ENCODE measurements around the gene OASL.

The OASL gene

DNA sequence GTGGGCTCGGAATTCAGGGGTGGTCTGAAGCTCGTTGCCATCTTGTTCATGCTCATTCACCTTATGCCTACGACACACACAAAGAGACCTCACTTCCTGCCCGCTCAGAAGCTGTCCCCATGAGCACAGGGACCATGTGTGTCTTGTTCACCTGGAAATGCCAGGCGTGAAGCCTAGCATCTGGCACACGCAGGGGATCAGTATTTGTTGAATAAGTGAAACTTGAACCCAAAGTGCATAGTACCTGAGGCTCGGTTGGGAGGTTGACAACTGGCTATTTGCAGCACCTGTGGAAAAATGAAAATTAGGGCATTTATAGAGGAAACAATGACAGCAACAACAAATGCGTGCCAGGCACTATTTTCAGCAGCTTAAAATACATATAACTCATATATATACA, 28.2 kb downstream of the OASL start:
- no peak for DNase-seq

DNA sequence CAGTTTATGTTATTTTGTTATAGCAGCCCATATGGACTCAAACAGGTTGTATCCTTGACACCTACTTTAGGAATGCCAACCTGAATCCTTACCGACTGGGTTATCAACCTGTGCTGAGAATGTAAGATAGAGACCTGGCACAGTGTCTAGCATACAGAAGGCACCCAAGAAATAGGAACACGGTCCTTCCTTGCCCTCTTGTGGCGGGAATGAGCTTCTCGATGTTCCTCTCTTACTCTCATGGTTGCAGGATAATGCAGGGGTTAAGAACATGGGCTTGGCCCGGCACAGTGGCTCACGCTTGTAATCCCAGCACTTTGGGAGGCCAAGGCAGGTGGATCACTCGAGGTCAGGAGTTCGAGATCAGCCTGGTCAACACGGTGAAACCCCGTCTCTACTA, 29.3 kb downstream of the OASL start:
- DNase-seq = no peak

DNA sequence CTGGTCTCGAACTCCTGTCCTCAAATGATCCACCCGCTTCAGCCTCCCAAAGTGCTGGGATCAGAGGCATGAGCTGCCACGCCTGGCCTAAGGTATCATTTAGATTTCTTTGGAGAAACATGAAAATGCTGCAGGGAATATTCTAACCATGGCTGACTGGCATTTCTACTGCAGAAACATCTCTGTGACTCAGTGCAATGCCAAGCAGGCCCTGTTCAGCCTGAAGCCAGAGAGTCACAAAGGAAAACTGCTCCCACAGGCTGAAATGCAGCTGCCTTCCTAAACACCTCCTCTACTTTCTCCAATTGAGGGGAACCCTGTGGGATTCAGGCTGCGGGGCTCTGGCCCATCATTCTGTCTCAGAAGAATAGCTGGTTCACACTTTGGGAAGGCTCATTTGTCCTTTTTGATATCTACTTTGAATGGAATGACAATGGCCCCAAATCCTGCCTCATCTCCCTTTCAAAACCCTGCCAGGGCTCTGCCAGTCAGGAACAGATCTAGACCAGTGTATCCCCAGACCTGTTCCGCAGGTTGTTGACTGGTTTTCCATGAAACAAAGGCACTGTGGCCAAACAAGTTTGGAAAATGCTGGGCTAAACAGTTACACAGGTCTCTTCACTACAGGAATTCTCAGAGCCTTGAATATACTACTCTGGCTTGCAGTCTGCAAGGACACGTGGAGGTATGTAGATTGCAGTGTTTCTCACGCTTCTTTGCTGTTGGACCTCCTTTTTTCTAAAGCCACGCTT, 30.5 kb downstream of the OASL start:
- no peak for DNase-seq

DNA sequence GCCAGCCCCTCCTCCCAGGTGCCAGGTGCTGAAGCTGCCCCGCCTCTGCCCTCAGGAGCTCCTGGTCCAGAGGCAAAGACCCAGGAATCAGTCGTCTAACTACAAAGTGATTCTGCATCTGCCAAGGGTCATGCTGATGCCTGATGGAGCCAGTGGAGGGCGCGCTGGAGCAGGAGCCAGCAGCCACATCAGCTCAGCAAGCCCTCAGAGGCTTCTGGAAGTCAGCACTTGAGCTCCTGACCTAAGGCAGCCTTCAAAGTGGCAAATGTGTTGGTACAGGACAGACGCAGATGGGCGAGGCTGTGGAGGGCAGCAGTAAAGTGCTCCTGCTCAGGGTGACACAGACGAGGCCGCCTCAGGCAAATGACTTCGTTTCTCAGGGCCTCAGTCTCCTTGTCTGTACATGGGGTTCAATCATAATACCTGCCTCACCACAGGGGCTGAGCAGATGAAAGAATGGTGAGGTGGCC, 33.7 kb downstream of the OASL start:
- DNase-seq = no peak

DNA sequence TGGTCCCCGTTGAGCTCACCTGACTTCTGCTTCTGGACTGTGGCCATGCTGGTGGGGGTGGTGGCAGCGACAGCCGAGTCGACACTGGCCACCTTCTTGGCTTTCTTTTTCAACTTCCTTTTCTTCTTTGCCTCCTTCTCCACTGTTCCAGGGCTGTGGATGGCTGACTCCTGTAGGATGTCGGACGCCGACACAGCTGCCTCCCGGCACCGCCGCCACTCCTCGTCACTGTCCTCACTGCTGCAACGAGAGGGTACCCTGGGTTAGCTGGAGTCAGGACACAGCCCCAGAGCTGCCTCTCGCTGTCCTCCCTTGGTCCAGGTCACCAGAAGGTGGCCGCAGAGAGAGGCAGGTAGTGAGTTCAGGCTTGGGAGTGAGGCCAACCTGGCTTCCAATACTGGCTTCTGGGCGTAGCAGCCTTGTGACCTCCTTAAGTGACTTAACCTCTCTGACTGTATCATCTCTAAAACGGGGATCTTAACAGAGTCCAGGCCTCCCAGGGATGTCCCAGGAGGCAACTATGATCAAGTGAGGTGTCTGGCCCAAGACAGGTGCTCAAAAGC, 34.7 kb downstream of the OASL start:
- DNase-seq = no peak

DNA sequence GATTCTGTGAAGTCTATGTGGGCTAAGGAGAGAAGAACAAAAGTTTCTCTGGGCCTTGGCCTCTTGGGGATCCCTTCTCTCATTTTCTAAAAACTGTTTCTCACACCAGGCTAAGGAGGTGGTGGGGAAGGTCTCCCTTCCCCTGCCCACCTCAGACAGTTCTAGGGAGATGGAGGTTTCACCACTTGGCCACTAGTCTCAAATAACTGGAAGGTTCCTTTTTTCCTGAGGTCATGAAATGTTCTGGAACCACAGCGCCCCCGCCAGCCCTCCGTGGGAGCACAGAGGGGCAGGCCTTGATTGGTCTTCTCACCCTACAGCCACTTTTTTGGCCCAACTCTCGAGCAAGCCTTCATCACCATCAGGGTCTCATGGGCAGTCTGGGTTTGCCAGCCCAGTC, 35.4 kb downstream of the OASL start:
- DNase-seq = no peak

DNA sequence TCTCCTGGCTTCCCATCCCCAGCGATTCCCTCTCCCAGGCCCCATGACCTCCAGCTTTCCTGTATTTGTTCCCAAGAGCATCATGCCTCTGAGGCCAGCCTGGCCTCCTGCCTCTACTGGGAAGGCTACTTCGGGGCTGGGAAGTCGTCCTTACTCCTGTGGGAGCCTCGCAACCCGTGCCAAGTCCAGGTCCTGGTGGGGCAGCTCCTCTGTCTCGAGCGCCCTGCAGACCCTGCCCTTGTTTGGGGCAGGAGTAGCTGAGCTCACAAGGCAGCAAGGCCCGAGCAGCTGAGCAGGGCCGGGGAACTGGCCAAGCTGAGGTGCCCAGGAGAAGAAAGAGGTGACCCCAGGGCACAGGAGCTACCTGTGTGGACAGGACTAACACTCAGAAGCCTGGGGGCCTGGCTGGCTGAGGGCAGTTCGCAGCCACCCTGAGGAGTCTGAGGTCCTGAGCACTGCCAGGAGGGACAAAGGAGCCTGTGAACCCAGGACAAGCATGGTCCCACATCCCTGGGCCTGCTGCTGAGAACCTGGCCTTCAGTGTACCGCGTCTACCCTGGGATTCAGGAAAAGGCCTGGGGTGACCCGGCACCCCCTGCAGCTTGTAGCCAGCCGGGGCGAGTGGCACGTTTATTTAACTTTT, 37.1 kb downstream of the OASL start:
- DNase-seq = no peak

DNA sequence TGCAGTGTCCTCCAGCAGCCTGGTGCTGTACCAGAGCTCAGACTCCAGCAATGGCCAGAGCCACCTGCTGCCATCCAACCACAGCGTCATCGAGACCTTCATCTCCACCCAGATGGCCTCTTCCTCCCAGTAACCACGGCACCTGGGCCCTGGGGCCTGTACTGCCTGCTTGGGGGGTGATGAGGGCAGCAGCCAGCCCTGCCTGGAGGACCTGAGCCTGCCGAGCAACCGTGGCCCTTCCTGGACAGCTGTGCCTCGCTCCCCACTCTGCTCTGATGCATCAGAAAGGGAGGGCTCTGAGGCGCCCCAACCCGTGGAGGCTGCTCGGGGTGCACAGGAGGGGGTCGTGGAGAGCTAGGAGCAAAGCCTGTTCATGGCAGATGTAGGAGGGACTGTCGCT, 38.0 kb downstream of the OASL start:
- DNase-seq = no peak

DNA sequence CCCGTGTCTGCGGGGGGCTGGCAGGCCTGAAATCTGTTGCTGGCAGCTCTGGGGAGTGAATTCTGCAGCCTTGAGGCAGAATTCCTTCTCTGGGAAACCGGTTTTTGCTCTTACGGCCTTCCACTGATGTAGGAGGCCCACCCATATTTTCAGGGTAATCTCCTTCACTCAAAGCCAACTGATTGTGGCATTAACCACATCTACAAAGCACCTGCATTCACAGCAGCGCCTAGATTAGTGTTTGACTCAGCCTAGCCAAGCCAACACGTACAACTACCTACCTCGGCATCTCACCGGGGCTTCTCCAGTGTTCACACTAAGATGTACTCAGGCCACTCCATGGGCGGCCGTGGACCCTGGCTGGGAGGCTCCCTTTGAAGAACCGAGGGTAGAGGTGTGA, 38.5 kb downstream of the OASL start:
- no peak for DNase-seq

DNA sequence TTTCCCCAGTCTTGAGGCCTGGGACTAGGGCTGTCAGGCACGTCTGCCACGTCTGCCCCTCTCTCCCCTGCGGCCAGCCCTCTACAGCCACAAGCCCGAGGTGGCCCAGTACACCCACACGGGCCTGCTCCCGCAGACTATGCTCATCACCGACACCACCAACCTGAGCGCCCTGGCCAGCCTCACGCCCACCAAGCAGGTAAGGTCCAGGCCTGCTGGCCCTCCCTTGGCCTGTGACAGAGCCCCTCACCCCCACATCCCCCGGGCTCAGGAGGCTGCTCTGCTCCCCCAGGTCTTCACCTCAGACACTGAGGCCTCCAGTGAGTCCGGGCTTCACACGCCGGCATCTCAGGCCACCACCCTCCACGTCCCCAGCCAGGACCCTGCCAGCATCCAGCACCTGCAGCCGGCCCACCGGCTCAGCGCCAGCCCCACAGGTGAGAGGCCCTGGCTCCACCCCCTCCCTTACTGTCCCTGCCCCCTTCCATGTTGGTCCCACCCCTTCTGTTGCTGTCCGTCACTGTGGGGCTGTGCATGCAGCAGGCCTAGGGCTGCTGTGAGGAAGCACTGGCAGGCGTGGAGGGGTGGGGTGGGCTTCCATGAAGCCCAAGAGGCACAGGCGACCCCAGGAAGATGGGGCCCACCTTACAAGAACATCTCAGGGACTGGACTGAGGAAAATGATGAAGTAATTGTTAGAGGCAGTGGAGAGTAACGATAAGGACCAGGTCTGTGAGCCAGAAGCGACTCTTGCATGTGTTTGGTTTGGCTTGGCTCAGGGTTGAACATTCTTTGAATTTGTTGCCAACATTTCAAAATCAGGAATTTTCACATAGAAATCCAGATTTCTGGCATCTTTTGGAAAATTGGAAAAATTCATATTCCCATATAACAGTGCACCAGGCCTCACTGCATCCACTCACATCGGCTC, 39.6 kb downstream of the OASL start:
- DNase-seq = no peak

DNA sequence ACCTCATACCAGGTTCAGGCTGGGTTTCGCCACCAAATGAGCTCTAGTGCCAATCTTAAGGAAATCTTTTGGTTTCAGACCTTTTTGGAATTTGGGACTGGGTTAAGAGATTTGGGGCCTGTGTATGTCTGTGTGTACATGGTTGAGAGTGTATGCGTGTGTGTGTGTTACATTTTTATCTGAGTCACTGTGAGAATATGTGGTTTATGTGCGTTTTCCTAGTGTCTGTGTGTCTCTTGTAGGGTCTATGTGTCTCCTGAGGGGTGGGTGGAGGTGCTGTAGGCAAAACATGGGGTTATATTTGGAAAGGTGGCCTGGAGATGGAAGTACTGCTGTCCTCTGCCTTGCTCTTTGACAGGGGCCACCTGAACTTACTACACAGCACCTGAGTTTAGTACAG, 40.6 kb downstream of the OASL start:
- DNase-seq = no peak

DNA sequence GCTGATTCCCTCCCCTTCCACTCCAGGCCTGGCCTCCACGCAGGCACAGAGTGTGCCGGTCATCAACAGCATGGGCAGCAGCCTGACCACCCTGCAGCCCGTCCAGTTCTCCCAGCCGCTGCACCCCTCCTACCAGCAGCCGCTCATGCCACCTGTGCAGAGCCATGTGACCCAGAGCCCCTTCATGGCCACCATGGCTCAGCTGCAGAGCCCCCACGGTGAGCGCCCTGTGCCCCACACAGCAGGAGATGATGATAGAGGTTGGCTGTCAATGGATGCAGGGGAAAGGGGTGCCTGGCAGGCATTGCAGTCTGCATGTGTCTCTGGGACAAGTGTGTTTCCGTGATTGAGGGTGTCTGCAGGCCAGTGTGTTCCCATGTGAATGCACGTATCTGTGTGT, 41.6 kb downstream of the OASL start:
- no peak for DNase-seq

DNA sequence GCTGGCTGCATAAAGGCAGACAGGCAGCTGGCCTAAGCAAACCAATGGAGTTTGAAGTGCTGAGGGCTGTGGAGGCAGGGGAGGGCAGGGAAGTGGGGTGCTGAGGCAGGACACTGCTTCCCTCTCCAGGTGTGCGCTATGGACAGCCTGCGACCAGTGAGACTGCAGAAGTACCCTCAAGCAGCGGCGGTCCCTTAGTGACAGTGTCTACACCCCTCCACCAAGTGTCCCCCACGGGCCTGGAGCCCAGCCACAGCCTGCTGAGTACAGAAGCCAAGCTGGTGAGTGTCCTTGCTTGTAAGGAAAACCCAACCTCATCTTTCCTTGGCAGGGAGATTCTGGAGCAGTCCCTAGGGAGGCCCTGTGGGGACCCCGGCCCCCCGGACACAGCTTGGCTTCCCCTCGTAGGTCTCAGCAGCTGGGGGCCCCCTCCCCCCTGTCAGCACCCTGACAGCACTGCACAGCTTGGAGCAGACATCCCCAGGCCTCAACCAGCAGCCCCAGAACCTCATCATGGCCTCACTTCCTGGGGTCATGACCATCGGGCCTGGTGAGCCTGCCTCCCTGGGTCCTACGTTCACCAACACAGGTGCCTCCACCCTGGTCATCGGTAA, 42.8 kb downstream of the OASL start:
- no peak for DNase-seq

DNA sequence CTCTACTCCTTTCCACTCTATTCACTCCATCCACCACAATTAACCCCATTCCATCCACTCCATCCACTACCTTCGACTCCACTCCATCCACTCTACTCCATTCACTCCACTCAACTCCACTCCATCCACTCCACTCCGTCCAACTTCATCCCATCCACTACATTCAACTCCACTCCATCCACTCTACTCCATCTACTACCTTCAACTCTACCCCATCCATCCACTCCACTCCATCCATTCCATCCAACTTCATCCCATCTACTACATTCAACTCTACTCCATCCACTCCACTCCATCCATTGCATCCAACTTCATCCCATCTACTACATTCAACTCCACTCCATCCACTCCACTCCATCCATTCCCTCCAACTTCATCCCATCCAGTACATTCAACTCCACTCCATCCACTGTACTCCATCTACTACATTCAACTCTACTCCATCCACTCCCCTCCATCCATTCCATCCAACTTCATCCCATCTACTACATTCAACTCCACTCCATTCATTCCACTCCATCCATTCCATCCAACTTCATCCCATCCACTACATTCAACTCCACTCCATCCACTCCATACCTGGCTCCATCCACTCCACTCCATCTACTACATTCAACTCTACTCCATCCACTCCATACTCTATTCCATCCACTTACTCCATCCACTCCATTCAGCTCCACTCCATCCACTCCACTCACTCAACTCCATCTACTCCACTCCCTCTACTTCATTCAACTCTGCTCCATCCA, 44.3 kb downstream of the OASL start:
- DNase-seq = no peak

DNA sequence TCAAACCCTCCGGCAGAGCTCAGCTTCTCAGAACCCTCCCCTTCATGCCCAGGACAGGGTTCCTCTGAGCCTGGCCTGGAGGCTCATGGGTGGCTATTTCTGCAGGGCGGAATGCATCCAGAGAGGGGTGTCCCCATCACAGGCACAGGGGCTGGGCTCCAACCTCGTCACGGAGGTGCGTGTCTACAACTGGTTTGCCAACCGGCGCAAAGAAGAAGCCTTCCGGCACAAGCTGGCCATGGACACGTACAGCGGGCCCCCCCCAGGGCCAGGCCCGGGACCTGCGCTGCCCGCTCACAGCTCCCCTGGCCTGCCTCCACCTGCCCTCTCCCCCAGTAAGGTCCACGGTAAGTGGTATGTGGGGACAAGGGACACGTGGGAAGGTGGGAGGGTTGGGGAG, 45.0 kb downstream of the OASL start:
- DNase-seq = no peak

DNA sequence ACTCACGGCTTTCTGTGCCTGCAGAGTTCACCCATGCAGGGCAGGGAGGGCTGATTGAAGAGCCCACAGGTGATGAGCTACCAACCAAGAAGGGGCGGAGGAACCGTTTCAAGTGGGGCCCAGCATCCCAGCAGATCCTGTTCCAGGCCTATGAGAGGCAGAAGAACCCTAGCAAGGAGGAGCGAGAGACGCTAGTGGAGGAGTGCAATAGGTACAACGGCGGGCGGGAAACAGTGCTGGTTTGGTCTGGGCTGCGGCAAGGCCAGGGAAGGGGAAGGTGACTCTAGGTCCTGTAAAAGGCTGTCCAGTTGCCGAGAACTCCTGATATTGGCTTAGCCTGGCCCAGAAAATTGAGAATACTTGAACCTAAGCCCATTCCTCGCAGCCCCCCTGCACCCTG, 45.5 kb downstream of the OASL start:
- no peak for DNase-seq

DNA sequence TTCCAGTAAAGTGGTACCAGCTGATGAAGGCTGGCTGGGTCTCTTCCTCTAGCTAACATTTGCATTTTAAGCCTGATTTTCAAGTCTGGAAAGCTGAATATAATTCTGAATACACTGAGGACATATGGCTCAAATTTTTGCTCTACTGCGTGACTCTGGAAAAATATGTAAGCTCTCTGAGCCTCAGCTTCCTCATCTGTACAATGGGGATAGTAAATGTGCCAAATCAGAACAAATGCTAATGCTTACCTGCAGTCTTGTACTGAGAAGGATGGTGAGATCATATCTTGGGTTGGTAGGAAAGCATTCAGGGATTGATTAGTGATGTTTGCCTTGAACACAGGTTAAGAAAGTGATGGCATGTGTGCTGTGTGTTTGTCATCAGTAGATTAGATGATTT, 46.1 kb downstream of the OASL start:
- no peak for DNase-seq

DNA sequence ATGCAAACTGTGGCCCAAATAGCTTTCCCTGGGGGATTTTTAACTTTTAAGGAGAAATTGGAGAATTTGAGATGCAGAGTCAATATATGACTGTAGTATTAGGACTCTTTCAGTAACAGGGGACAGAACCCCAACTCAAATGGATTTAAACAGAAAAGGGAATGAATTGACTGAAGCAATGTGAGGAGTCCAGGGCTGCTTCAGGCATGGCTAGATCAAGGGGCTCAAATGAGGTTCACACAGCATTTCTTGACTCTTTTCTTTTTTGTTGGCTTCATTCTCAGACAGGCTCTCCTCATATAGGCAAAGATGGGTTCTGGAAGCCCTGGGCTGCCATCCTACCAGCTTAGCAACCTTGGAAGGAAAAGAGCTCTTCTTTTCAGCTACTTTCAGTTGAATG, 47.1 kb downstream of the OASL start:
- DNase-seq = no peak

DNA sequence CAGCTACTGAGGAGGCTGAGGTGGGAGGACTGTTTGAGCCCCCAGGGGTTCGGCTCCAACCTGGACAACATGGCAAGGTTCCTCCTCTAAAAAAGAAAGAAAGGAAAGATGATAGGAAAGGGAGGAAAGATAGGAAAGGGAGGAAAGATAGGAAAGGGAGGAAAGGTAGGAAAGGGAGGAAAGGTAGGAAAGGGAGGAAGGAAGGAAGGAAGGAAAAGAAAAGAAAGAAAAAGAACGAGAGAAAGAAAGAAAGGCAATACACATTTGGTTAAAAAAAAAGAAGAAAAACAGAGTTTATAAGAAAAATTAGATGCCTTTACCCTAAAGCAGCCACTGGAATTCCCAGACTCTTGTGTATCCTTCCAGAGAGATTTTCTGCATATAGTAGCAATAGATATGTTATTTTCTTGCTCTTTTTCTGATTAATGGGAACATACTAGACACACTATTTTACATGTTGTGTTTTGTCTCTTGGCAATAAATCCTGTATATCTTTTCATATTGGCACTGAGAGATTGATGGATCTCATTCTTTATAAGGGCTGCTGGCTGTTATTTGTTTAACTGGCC, 48.5 kb downstream of the OASL start:
- DNase-seq = no peak

DNA sequence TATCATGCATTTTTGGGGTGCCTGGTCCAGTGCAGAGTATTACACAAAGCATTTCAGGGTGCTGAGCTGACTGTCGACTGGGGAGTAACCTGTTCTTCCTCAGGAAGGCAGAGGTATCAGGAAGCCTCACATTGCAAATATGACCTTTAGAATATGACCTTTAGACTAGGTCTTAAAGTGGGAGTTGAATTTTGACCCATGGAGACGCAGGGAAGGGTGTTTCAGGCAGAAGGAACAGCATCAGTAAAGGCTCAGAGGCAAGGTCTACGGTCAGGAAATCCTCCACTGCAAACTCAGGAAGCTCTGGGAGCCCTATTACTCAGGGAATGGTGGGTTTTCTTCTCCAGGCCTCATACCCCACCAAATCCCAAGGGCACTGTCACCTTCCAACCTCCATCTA, 49.4 kb downstream of the OASL start:
- DNase-seq = no peak

DNA sequence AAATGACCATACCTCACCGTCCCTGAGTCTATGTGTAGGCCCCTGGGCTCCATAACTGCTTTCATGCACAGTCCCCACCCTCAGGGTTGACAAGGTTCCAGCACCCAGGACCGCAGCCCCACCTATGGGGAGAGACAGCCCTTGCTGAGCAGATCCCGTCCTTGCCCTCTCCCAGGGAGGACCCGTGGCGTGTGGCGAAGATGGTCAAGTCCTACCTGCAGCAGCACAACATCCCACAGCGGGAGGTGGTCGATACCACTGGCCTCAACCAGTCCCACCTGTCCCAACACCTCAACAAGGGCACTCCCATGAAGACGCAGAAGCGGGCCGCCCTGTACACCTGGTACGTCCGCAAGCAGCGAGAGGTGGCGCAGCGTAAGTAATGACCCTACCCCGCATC, 50.4 kb downstream of the OASL start:
- DNase-seq = no peak

DNA sequence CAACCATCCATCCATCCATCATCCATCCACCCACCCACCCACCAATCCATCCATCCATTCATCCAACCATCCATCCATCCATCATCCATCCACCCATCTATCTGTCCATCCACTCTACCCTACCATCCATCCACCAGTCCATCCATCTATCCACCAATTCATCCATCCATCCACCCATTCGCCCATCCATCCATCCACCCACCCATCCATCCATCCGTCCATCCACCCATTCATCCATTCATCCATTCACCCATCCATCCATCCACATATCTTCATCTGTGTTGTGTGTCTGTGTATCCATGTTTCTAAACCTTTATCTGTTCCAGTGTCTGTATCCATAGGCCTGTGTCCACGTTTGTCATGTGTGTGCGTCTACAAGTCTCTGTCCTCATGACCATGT, 50.8 kb downstream of the OASL start:
- DNase-seq = no peak

Data from amniotic stem cell (primary cell).